HG03025 (cell line): ENCODE data around the gene ADAM22.

Experiments used
- ATAC-seq: cut with Tn5 transposase; IDR thresholded peaks from one replicate; pipeline ENCODE4 v1.9.1; 2021; ENCODE audit warnings: mild to moderate bottlenecking, moderate library complexity; ENCODE audit not compliant: unreplicated experiment, low FRiP score

Gene ADAM22

GRCh38 chr7:88104732-88105131, 170.7 kb downstream of the ADAM22 start:
- no peak for ATAC-seq

DNA sequence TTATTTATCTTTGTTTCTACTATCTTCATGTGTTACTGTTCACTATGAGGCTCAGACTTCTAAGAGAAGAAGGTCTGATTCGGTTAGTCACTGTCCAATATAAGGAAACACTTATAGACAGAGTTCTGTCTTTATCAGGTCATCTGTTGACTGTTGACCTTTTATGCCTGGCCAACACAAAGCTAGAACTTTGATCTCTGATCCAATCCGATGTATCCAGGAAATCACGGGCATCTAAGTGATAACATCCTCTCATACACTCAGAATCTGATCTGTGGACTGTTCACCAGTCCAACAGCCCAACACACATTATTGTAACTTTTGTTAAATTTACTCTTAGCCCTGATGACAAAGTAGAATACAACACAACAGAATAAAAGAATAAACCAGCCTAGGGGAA, 171.2 kb downstream of the ADAM22 start:
- ATAC-seq = no peak

DNA sequence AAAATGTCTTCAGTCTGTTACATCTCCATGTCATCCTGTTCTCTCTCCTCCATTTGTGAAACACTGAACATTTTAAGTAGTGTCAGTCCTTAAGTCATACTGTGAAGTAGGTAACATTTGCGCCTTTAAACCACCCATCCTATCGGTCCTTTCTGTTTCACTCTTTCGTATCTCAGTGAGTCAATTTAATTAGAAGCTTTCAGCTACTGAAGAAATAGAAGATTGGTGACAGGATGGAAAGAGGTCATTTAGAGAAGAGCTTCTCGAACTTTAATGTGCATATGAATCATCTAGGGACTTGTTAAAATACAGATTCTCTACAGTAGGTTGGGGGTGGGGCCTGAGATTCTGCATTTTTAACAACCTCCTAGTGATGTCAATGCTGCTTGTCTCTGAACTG, 172.4 kb downstream of the ADAM22 start:
- no peak for ATAC-seq

DNA sequence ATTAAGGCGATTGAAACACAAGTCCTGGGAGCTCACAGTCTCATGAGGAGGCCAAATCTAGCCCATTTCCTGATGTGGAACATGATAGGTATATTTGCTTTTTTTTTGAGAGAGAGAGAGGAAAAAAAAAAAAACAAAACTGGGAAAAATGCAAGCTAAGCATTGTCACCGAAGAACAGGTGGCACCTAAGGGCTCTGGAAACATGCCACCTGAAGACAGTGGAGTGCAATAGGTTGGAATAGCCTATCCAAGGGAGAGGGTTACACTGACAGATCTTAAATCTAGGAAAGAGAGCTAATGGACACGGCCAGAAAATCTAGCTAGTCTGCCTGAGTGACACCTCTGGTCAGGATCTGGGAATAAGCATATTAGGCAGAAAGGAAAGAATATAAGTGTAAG, 175.6 kb downstream of the ADAM22 start:
- ATAC-seq = no peak

DNA sequence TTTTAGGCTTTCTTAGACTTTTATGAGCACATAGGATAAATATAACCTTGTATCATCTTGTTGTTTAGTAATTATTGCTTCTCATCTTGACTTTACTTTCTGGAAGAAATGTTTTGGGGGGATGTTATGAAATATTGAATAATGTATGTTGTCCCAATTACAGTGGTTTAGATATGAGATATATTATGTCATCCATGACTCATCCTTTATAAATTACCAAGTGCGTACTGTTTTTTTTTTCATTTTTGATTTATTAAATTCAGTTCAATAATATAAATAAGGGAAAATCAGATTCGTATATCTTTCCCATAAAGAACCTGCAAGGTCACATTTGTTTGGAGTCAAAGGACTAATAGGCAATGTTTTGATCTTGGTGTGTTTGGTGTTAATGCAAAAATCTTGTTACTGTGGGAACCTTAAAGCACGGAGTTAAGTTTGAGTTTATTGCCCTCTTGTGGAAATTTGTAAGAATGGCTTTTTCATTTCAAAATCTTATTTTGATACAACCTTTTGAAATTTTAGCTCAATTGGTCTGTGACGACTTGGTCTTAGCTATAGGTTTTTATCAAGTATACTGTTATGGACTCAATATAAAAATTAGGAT, 177.2 kb downstream of the ADAM22 start:
- ATAC-seq = no peak

DNA sequence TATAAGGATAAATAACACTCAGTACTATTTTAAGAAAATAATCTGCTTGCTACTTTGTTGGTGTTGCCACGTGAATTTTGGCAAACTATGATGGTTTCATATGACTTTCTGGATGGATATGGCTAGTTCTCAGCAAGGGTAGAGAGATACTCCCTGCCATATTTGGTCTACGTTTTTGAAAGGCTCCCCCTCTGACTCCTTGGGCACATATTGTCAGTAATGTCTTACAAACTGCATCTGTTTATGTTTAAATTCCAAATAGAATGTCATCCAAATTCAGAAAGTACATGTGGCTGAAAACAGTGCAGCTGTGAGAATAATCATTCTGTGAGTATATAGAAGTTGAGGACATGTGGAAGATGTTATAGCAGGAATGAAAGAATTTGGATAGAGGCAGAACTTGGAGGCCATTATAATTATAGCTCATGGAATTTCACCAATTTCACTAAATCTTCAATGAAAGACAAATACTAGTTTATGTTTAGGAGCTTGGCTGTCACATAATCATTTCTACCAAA, 178.0 kb downstream of the ADAM22 start:
- ATAC-seq = no peak

- ATAC-seq = no peak
These were observed 181.3 kb downstream of the ADAM22 start for GRCh38 chr7:88115258-88115796.

DNA sequence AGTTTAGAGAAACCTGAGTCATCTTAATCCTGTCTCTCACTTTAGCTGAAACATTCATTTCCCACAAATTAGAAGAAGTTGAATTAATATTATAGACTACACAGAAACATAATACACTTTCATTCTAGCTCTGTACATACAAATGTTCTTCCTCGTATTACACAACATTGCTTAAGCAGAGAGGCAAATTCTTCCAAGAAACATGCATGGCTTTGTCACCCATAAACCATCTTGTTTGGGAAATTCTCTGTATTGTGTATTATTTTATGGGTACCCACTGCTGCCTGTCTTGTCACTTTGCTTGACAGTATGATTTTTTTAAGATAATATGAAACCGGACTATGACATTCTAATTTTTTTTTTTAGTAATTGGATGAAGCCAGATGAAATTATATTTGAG, 181.8 kb downstream of the ADAM22 start:
- no peak for ATAC-seq

- no peak for ATAC-seq
These were observed 182.3 kb downstream of the ADAM22 start for GRCh38 chr7:88116235-88116795.

DNA sequence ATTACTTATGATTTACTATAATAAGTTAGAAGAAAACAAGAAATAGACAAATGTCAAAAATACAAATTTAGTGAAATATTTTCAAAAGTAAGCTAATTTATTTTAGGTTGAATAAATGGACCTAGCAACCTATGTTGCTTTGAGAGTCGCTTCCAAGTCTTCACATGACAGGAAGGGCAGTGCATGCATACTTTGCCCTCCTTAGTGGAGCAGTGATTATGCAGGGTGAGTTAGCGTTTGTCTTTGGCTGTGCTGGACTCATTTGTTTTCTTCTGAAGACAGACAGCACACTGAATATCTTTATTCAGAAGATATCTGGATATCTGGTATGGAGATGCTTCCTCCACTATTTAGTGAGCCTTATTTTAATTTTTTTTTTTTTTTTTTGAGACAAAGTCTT, 183.3 kb downstream of the ADAM22 start:
- no peak for ATAC-seq

DNA sequence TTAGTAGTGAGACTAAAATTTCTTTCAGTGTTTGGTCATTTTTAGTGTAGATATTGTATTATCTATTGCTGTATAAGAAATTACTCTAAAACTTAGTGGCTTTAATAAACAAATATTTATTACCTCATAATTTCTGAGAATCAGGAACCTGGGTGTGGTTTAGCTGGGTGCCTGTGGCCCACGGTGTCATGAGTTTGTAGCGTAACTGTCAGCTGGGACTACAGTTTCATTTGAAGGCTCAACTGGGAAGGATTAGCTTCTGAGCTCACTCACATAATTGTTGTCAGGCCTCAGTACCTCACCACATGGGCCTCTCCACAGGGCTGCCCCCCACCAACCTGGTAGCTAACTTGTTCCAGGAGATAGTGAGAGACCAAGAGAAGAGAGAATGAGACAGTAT, 187.3 kb downstream of the ADAM22 start:
- ATAC-seq = no peak

DNA sequence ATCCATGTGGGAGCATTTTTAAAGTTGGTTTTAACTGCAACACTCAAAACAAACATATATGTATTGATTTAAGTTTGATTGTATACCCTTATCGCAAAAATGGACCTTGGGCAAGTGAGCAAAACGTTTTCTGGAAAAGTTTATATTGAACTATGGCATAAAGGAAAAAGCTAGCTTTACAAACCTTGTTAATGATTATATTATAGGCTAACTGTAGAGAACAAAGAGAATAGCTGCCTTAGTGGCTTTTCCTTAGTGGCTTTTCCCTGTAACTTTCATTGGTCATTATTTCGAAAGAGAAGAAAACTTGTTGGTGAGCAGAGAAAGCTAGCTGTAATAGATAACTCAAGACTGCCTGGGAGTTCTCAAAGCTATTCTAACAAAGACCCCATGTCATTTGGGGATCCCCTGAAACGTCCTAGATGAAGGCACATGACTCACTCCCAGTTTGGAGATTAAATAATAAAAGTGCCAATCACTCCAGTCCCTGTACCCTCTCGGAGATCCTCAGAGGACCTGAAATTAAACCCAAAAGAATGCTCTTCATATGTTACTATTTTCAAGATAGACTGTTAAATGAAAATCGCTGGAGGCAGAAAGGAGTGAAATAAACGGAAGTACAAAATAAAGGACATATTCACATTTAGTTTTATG, 193.7 kb downstream of the ADAM22 start:
- ATAC-seq = no peak

- ATAC-seq = no peak
These were observed 198.7 kb downstream of the ADAM22 start for GRCh38 chr7:88132725-88133124.

DNA sequence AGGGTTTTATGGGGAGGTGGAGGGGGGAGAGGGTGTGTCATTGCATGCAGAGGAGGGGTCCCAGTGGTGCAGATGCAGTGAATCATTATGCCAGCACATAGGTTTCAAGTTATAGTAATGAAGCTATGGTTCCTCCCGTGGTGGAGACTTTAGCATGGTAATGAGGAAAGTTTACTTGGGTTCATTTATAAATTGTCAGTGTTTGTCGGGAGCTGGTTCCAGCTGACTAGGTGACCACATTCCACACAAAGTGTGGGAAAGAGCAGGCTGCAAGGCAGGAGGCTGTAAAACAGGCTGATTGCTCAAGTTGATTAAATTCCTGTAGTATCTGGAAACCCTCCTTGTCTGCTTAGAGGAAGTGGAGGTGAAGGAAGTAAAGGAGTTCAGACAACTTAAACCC, 206.9 kb downstream of the ADAM22 start:
- ATAC-seq = no peak

DNA sequence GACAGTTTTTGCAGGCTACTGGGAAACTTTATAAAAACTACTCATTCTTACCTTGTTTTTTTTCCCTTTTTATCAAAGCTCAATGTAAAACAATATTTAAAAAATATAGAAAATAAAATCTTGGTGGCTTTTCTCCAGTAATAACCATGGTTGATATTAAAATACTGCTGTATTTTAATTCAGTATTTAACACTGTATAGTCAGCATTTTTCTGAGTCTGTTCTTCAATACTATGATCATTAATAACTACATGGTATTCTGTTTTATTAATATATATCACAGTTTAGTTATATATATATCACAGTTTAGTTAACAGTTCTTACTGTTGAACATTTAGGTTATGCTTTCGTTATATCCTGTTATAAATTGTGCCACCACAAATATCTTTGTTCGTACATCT, 207.4 kb downstream of the ADAM22 start:
- no peak for ATAC-seq

DNA sequence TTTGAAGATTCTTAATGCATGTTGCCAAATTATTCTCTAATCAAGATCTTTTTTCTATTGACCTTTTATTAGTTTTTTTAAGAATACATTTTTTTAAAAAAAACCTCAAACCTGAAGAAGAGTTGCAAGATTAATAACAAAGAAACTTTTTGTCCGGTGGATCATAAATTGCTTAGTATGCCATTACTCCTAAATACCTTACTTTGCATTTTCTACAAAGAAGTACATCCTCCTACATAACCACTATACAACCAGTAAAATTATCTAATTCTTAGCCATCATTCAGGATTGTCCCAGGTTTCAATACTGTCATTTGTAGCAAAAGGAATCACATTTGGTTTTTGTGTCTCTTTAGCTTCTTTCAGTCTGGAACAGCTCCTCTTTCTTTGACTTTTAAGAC, 207.9 kb downstream of the ADAM22 start:
- no peak for ATAC-seq

DNA sequence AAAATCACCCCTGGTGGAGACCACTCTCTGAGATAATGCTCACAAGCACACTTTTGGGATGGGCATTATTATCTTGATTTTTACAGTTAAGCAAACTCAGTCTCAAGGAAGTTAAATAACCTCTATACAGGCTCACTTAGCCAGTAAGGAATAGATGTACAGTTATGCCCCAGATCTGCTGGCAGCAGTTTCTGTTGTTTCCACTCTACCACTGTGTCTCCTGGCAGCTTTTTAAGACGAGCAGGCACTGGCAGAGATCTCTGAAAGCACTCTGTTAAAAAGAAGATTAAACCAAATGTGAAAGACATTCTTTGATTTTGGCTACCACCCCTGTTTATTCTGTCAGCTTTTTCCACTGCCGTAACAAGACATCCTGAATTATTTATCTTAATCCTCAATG, 212.6 kb downstream of the ADAM22 start:
- no peak for ATAC-seq

DNA sequence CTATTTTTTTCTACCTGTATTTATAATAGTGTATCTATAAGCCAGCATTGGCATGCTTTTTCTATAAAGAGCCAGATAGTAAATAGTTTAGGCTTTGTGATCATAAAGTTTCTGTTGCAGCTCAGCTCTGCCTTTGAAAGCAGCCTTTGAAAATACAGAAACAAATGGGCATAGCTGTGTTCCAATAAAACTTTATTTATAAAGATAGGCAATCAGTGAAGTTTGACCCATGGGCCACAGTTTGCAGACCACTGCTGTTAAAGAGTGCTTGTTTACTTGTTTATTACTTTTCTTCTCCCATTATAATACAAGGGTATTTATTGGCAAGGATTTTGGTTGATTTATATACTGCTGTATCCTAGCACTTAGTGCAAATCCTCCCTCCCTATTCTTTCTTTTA, 213.3 kb downstream of the ADAM22 start:
- no peak for ATAC-seq

GRCh38 chr7:88147949-88148348, 213.9 kb downstream of the ADAM22 start:
- ATAC-seq = no peak

DNA sequence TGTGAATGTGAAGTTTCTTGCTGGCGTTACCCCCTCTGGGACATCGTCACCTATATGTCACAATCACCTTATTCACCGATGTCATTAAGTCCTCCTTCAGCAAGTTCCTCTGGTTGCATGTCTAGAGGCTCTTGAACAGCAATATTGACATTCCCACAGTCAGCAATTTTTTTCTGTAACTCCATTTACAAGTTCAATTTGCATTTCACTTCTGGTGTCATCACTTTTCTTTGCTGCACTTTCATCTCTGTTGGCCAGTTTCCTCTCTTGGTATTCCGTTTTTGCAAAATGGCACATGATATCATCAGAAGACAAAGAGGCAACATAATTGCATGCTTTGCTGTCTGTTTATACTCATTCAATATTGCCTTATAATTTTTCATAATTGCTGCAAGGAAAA, 216.0 kb downstream of the ADAM22 start:
- ATAC-seq = no peak

- ATAC-seq = no peak
These were observed 217.2 kb downstream of the ADAM22 start for GRCh38 chr7:88151119-88151790.
